ENCODE measurements around the gene KIR3DL1.
"Not testable (repeated sequence)": the region's sequence is repeated elsewhere in the genome, so short reads cannot be mapped to it uniquely, and the experiment has no call there.

KIR3DL1 gene

GRCh38 chr19:54817670-54818536 is 1.6 kb downstream of the KIR3DL1 start:
- no peak for DNase-seq

- DNase-seq: not testable (repeated sequence)
Observed at GRCh38 chr19:54824416-54824815, 8.1 kb downstream of the KIR3DL1 start.

- not testable (repeated sequence) for DNase-seq
Observed at GRCh38 chr19:54825326-54825725, 9.1 kb downstream of the KIR3DL1 start.

- DNase-seq: not testable (repeated sequence)
Observed at GRCh38 chr19:54828064-54828463, 11.8 kb downstream of the KIR3DL1 start.

- not testable (repeated sequence) for DNase-seq
Observed at GRCh38 chr19:54832496-54832895, 16.2 kb downstream of the KIR3DL1 start, which contains the start of gene KIR2DS4. KIR2DS4 (plus strand) TSS chr19:54832676.

GRCh38 chr19:54835126-54835525 is 18.9 kb downstream of the KIR3DL1 start:
- DNase-seq: not testable (repeated sequence)

GRCh38 chr19:54837522-54837921 is 21.3 kb downstream of the KIR3DL1 start:
- not testable (repeated sequence) for DNase-seq

GRCh38 chr19:54843171-54843570 is 26.9 kb downstream of the KIR3DL1 start:
- DNase-seq: not testable (repeated sequence)

GRCh38 chr19:54850061-54850640 is 33.9 kb downstream of the KIR3DL1 start, which contains the start of gene KIR3DL2:
KIR3DL2 (plus strand) TSS chr19:54850443; CDS start chr19:54850476, 33 bp downstream.
- not testable (repeated sequence) for DNase-seq

- DNase-seq: no peak
Observed at GRCh38 chr19:54850930-54851329, 34.7 kb downstream of the KIR3DL1 start.

GRCh38 chr19:54851353-54851752 is 35.1 kb downstream of the KIR3DL1 start:
- DNase-seq: no peak

GRCh38 chr19:54855241-54855640 is 39.0 kb downstream of the KIR3DL1 start:
- DNase-seq: not testable (repeated sequence)

GRCh38 chr19:54858476-54858875 is 42.2 kb downstream of the KIR3DL1 start:
- DNase-seq: not testable (repeated sequence)

GRCh38 chr19:54859421-54859820 is 43.2 kb downstream of the KIR3DL1 start:
- DNase-seq: not testable (repeated sequence)

GRCh38 chr19:54863459-54863858 is 47.2 kb downstream of the KIR3DL1 start:
- not testable (repeated sequence) for DNase-seq

- no peak for DNase-seq
Observed at GRCh38 chr19:54871696-54872095, 55.4 kb downstream of the KIR3DL1 start.

- DNase-seq: no peak
Observed at GRCh38 chr19:54873990-54874389, 57.7 kb downstream of the KIR3DL1 start, which contains the start of gene FCAR. FCAR (plus strand) TSS chr19:54874235; CDS start chr19:54874290, 55 bp downstream.

- peak; percentile 38 for DNase-seq
Observed at GRCh38 chr19:54875506-54875905, 59.2 kb downstream of the KIR3DL1 start.

GRCh38 chr19:54877471-54877870 is 61.2 kb downstream of the KIR3DL1 start:
- no peak for DNase-seq

All from KG1 (cell line).